ENCODE results near the gene GRB10.

GRCh38 chr7:50713123-50713965, 69.4 kb downstream of the GRB10 start:
- TF ChIP-seq POLR2AphosphoS5 (IDR thresholded peaks at IDR 0.05) (no peak), CTCF (IDR thresholded peaks at IDR 0.05) (no peak)

All from breast epithelium (tissue), 3 donors.